Stimulated activated CD4-positive, alpha-beta T cell treated with anti-CD3 and anti-CD28 coated beads, Interleukin-1b, Interleukin-23, amount 100 ng/mL, for 1 hour (primary cell): Measurements from ENCODE around the gene UBL4A.

Experiments used
- DNase-seq, 2 donors: peaks; one replicate each; pipeline ENCODE4 v3.0.0-alpha.2; 2020; ENCODE audit warnings: low read depth in 2 of 2

The UBL4A gene

GRCh38 chrX:154463611-154464220 is 22.7 kb downstream of the UBL4A start:
- no peak for DNase-seq

- no peak for DNase-seq
Measured at GRCh38 chrX:154462396-154462795, 24.0 kb downstream of the UBL4A start.

- no peak for DNase-seq
Measured at GRCh38 chrX:154460326-154460725, 26.1 kb downstream of the UBL4A start.

- no peak for DNase-seq
Measured at GRCh38 chrX:154459832-154460231, 26.6 kb downstream of the UBL4A start.

GRCh38 chrX:154458954-154459778 is 27.2 kb downstream of the UBL4A start:
- no peak for DNase-seq

- peak; percentile 34 to 53 for DNase-seq
Measured at GRCh38 chrX:154458116-154458953, 28.1 kb downstream of the UBL4A start, which contains the start of gene PLXNA3. PLXNA3 (plus strand) TSS chrX:154458281; CDS start chrX:154460184, 1,903 bp downstream.

GRCh38 chrX:154457491-154458115 is 28.8 kb downstream of the UBL4A start:
- DNase-seq, result no peak

GRCh38 chrX:154452823-154453222 is 33.6 kb downstream of the UBL4A start:
- DNase-seq, result no peak

- no peak for DNase-seq
Measured at GRCh38 chrX:154450312-154450711, 36.1 kb downstream of the UBL4A start.

GRCh38 chrX:154449618-154450017 is 36.8 kb downstream of the UBL4A start:
- DNase-seq, result no peak

- DNase-seq, result no peak
Measured at GRCh38 chrX:154448484-154448883, 37.9 kb downstream of the UBL4A start.

- DNase-seq, result no peak
Measured at GRCh38 chrX:154446430-154446829, 40.0 kb downstream of the UBL4A start.

GRCh38 chrX:154445776-154446175 is 40.6 kb downstream of the UBL4A start:
- no peak for DNase-seq

GRCh38 chrX:154444755-154445246 is 41.6 kb downstream of the UBL4A start:
- no peak for DNase-seq

- DNase-seq, result peak in 1 of 2 donors; percentile 35
Measured at GRCh38 chrX:154443992-154444754, 42.2 kb downstream of the UBL4A start, which contains the start of gene FAM50A. FAM50A (plus strand) TSS chrX:154444141; CDS start chrX:154444236, 95 bp downstream.

- no peak for DNase-seq
Measured at GRCh38 chrX:154443479-154443910, 42.9 kb downstream of the UBL4A start.

GRCh38 chrX:154441984-154442707 is 44.3 kb downstream of the UBL4A start:
- no peak for DNase-seq

- DNase-seq, result no peak
Measured at GRCh38 chrX:154441564-154441963, 44.9 kb downstream of the UBL4A start.

GRCh38 chrX:154440623-154441357 is 45.6 kb downstream of the UBL4A start:
- no peak for DNase-seq
